Anterior cingulate cortex (tissue), 58 donors: Measurements from ENCODE around the gene TMEM87B.
"Not testable (repeated sequence)": the region's sequence is repeated elsewhere in the genome, so short reads cannot be mapped to it uniquely, and the experiment has no call there.

Experiments
- DNase-seq, 58 donors: peaks; one replicate each; lab custom pipeline; 2025; lab: John Stamatoyannopoulos, UW

Gene TMEM87B

GRCh38 chr2:112062894-112063293 lies 7.8 kb downstream of the TMEM87B start:
- no peak for DNase-seq

- no peak for DNase-seq
Measured at GRCh38 chr2:112065486-112065885, 10.4 kb downstream of the TMEM87B start.

- DNase-seq = no peak
Measured at GRCh38 chr2:112065966-112066365, 10.9 kb downstream of the TMEM87B start.

DNA sequence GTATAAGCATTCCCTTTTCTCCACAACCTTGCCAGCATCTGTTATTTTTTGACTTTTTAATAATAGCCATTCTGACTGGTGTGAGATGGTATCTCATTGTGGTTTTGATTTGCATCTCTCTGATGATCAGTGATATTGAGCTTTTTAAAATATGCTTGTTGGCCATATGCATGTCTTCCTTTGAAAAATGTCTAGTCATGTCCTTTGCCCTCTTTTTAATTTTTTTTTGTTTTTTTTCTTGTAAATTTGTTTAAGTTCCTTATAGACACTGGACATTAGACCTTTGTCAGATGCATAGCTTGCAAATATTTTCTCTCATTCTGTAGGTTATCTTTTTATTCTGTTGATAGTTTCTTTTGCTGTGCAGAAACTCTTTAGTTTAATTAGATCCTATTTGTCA lies 14.7 kb downstream of the TMEM87B start:
- DNase-seq = not testable (repeated sequence)

DNA sequence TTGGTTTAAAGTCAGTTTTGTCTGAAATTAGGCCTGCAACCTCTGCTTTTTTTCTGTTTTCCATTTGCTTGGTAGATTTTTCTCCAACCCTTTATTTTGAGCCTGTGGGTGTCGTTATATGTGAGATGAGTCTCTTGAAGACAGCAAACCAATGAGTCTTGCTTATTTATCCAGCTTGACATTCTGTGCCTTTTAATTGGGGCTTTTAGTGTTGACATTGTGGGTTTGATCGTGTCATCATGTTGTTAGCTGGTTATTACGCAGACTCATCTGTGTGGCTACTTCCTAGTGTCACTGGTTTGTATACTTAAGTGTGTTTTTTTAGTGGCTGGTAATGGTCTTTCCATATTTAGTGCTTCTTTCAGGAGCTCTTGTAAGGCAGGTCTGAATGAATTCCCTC lies 18.8 kb downstream of the TMEM87B start:
- no peak for DNase-seq

DNA sequence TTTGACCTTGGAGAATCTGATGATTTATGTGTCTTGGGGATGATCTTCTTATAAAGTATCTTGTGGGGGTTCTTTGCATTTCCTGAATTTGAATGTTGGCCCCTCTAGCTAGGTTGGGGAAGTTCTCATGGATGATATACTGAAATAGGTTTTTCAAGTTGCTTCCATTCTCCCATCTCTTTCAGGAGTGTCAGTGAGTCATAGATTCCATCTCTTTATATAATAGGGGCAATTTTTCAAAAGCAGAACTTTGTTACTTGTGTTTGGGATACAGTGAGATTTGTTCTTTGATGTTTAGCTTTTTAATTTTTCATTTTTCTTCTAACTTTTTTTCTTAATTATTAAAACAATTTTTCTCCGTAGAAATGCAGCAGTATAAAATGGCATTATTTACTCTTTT lies 19.4 kb downstream of the TMEM87B start:
- DNase-seq = no peak

DNA sequence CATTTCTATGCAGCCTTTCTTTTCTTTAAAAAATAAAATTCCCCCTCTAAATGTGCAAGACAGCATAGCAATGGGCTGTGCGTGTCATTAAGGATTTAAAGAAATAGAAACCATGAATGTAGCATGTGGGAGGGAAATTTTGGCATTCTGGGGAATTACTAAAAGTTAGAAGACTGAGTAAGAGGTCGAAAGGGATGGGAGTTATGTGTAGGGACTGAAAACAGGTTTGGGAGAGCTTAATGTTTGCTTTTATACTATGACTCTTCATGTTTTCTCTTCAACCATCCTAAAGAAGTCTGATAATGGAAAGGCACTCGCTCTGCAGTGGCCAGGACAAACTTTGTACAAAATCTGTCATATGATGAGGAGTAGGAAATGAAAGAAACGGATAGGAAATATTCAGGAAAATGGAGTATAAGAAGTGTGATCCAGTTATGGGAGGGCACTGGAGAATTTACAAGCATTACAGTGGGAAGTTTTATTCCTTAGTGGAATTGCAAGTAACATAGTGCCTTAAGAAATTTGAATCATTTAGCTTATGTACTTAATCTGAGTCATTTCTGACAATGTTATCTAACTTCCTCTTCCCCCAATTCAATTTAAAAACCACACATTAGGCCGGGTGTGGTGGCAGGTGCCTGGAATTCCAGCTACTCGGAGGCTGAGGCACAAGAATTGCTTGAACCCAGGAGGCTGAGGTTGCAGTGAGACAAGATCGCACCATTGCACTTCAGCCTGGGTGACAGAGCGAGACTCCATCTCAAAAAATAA lies 20.6 kb downstream of the TMEM87B start:
- no peak for DNase-seq

DNA sequence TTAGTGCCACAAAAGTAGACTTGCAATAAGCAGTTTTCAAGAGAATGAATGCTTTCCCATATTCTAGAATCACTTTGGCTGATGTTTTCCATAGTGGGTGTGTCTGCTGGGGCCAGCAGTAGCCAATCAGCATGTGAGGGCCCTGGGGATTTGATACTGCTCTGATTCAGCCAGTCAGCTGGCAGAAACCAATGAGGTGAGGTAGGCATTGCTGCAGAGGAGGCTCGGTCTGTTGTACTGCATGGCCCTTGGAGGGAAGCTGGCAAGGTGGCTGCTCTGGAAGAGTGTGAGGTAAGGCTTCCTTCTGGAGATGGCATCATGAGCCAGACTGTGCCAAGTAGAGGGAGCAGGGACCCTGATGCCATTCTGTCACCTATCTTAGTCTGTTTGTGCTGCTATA lies 22.7 kb downstream of the TMEM87B start:
- DNase-seq = no peak

DNA sequence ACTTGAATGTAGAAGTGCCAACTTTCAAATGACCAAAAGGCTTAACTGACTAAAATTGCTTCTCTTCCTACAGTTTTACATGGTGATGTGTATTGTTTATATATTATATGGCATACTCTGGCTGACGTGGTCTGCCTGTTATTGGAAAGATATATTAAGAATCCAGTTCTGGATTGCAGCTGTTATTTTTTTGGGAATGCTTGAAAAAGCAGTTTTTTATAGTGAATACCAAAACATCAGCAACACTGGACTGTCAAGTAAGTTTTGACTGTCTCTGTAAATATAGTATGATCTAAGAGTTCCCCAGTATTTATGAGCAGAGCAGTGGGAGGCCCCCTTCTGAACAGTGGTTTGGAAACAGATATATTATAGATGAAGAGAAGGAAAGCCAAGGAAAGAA lies 26.2 kb downstream of the TMEM87B start:
- no peak for DNase-seq

- no peak for DNase-seq
Measured at GRCh38 chr2:112084689-112085374, 29.8 kb downstream of the TMEM87B start.

GRCh38 chr2:112085375-112085730 lies 30.3 kb downstream of the TMEM87B start:
- DNase-seq = no peak

DNA sequence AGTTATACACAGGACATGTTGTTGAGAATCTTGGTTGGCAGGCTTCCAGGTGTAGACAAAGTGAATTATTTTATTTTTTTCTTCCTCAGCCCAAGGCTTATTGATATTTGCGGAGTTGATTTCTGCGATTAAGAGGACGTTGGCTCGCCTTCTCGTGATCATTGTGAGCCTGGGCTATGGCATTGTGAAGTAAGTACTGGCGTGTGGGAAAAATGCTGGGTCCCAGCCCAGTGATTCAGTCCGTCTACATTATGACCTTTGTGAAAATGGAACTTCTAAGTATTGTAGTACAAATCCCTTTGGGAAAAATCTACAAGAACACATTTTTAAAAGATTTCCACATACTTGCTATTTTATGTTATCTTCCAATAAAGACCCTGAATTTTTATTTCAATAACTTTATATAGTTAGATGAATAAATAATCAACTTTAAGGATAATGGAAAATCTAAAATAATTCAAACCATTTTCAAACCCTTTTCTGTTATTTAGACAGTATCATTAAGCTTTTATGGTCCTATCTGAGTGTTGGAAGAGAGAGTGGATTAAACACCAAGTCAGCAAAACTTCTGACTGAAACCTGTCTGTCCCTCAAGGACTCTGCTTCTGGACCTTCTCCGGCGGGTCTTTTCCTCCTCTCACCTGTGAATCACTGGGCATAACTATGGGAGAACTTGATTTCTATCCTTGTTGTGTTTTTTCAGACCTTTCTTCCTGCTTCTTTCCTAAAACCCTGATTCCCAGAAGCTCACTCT lies 31.0 kb downstream of the TMEM87B start:
- peak in 1 of 58 donors; percentile 5 for DNase-seq

- DNase-seq = no peak
Measured at GRCh38 chr2:112087346-112088020, 32.4 kb downstream of the TMEM87B start.

DNA sequence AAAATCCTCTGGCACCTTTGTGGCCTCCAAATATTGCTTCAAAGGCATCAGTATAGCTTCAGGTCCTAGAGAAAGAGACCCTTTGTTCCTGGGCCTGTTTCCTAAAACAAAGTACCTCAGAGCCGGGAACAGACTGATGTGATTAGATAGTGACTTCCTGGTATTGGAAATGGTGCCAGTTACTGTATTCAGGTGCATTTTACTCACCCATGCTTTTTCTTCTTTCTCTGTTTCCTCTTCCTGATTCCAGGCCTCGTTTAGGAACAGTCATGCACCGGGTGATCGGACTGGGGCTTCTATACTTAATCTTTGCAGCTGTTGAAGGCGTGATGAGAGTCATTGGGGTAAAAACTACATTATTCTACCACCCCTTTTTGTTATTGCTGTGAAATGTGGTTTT lies 34.3 kb downstream of the TMEM87B start:
- no peak for DNase-seq

GRCh38 chr2:112092286-112093041 lies 37.4 kb downstream of the TMEM87B start:
- DNase-seq = no peak

GRCh38 chr2:112093216-112093615 lies 38.1 kb downstream of the TMEM87B start:
- DNase-seq = no peak

DNA sequence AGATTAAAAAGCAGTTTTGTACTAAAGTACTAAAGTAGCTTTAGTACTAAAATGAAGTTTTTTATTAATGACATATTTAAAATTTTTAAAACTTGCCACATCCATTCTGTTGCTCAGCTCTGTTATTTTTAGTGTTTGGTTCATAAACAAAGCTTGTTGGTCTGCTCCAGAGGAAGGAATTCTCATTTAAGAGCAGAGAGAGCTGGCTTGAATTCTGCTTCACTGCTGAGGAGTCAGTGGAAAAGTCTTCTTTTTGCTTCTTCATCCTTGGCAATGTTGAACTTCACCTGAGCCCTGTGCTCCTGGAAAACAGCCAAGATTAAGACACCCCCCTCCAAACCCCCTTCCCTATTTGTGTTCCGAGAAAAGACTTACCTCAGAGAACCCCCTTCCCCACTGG lies 40.6 kb downstream of the TMEM87B start:
- DNase-seq = no peak

- no peak for DNase-seq
Measured at GRCh38 chr2:112096098-112096497, 41.0 kb downstream of the TMEM87B start.

- DNase-seq = no peak
Measured at GRCh38 chr2:112108178-112108832, 53.2 kb downstream of the TMEM87B start.

DNA sequence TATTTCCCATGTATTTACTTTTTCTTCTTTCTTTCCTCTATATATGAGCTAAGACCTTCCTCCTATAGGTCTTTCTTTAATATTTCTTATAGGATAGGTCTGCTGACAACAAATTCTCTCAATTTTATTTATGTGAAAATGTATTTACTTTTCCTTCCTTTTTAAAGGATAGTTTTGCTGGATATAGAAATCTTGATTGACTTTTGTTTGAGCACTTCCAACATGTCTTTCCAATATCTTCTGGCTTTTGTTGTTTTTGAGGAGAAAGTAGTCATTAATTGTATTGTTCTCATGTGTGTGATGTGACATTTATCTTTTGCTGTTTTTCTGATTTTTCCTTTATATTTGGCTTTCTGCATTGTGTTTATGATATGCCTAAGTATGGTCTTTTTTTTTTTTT lies 54.2 kb downstream of the TMEM87B start:
- DNase-seq = no peak
